Measurements from ENCODE around the gene IL34.

Gene IL34

GRCh38 chr16:70682239-70683145 lies 36.1 kb downstream of the IL34 start:
- TF ChIP-seq POLR2A (IDR thresholded peaks at IDR 0.05; ENCODE audit: low read length) (no peak), GATA1 (IDR thresholded peaks at IDR 0.05; ENCODE audit: low read depth, low read length) (no peak)
- DNase-seq, result no peak

GRCh38 chr16:70683146-70683944 lies 37.0 kb downstream of the IL34 start:
- TF ChIP-seq POLR2A (IDR thresholded peaks at IDR 0.05; ENCODE audit: low read length) (no peak), GATA1 (IDR thresholded peaks at IDR 0.05; ENCODE audit: low read depth, low read length) (no peak)
- DNase-seq, result no peak

GRCh38 chr16:70684146-70685060 lies 38.0 kb downstream of the IL34 start:
- no peak for DNase-seq
- TF ChIP-seq GATA1 (IDR thresholded peaks at IDR 0.05; ENCODE audit: low read depth, low read length), result no peak
- no peak for TF ChIP-seq POLR2A (IDR thresholded peaks at IDR 0.05; ENCODE audit: low read length)

- peak; percentile 70 to 71 for DNase-seq
- no peak for TF ChIP-seq POLR2A (IDR thresholded peaks at IDR 0.05; ENCODE audit: low read length)
- TF ChIP-seq GATA1 (IDR thresholded peaks at IDR 0.05; ENCODE audit: low read depth, low read length), result no peak
Observed at GRCh38 chr16:70685061-70685937, 38.9 kb downstream of the IL34 start.

- peak; percentile 74 to 79 for DNase-seq
Observed at GRCh38 chr16:70685938-70686375, 39.6 kb downstream of the IL34 start, which contains the start of gene MTSS2. MTSS2 (minus strand) TSS chr16:70686053; CDS start chr16:70685791, 262 bp downstream.

DNA sequence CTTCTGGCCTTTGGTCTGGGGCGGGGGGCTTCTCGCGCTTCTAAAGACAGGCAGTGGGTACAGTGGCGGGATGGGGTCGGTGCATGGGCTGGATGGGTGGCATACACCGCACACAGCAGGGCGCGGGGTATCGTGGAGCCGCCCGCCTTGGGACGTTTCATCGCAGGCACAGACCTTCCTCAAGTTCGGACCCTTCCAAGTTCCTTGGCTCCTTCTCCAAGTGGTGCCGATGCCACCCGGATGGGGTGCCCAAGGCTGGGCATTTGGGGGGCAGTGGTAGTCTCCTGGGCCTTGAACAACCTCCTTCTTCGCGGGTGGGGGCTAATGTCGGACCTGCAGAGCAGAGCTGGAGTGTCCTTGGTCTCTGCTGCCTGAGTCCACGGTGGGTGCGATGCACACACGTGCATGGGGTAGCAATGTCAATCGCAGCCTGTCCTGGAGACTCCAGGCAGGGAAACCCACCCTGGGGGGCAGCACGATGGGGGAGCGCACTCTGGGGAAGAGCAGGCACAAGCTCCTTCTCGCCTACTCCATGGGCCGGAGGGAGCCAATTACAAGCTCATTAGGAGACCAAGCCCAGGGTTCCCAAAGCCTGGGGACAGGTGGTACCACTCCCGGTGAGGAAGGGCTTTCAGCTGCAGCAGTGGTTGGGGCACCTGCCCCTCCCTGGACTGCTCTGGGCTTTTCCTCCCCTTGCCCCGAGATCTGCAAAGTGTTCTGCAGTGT lies 40.2 kb downstream of the IL34 start:
- TF ChIP-seq POLR2A (IDR thresholded peaks at IDR 0.05; ENCODE audit: low read length), result no peak
- TF ChIP-seq GATA1 (IDR thresholded peaks at IDR 0.05; ENCODE audit: low read depth, low read length), result no peak
- DNase-seq, result no peak

More at GRCh38 chr16:70685938-70686375, 39.6 kb downstream of the IL34 start, which contains the start of gene MTSS2:
- TF ChIP-seq POLR2A (IDR thresholded peaks at IDR 0.05; ENCODE audit: low read length) (no peak), GATA1 (IDR thresholded peaks at IDR 0.05; ENCODE audit: low read depth, low read length) (no peak)

DNA sequence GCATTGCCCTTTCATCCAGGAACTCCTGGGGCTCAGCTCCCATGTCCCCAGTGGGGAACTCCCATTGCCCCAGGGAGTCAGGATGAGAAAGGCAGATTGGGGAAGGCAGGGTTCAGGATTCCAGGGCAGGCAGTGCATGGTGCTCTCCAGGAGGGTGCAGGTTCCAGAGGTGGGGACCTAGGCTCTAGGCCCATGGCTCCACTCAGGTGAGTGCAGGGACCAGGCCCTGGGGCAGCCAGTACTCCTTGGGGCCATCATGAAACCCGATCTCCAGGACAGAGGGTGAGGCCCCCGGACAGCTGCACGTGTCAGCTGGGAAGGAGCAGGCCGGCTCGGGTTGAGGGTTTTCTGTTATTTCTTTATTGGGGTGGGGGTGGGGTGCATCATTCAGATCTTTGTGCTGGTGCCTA lies 40.7 kb downstream of the IL34 start:
- TF ChIP-seq GATA1 (IDR thresholded peaks at IDR 0.05; ENCODE audit: low read depth, low read length) (no peak), POLR2A (IDR thresholded peaks at IDR 0.05; ENCODE audit: low read length) (no peak)
- DNase-seq, result no peak

DNA sequence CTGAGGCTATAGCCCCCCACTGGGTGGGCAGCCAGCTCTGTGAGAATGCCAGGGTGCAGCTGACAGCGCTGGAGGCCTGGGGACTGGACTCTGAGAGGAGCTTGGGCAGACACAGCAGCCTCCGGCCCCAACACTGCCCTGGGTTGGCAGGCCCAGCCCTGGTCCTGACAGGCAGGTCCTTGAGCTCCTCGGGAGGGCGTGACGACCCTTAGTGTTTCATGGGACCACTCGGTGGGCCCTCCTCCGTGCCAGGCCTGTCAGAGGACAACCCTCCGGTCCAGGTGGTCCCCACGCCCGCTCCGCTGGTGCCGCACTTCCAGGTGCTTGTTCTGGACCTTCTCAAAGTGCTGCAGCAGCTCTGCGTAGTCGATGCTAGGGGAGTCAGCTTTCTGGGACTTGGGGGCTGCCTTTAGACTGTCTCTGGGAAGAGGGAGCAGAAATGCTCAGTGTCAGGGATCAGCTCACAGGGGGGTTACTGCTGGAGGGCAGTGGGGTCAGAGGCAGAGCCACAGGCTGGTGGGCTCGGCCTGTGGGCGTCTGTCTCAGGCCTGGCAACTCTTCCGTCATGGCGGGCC lies 41.4 kb downstream of the IL34 start:
- TF ChIP-seq POLR2A (IDR thresholded peaks at IDR 0.05; ENCODE audit: low read length), result no peak
- no peak for DNase-seq

- DNase-seq, result no peak
- no peak for TF ChIP-seq POLR2A (IDR thresholded peaks at IDR 0.05; ENCODE audit: low read length)
- TF ChIP-seq GATA1 (IDR thresholded peaks at IDR 0.05; ENCODE audit: low read depth, low read length), result no peak
Observed at GRCh38 chr16:70688246-70688742, 41.9 kb downstream of the IL34 start.

- TF ChIP-seq POLR2A (IDR thresholded peaks at IDR 0.05; ENCODE audit: low read length) (no peak), GATA1 (IDR thresholded peaks at IDR 0.05; ENCODE audit: low read depth, low read length) (no peak)
- no peak for DNase-seq
Observed at GRCh38 chr16:70689035-70689969, 42.9 kb downstream of the IL34 start.

All from erythroblast (primary cell).